A549 (cell line): ENCODE measurements around the gene CACNA1C. TPM values are rescaled to one million over a fixed set of nuclear protein-coding genes. Genes with fewer than 3 reads are reported as not detected.

Experiments used
- ATAC-seq, 2 experiments: fragments of 200-7000 bp in 1 of 2; fragments of >200 bp in 1 of 2; cut with Nextera tagmentation in 1 of 2; cut with Tn5 transposase in 1 of 2; 3 replicates each; pipeline versions ENCODE4 v1.8.0 to v1.9.1; 2018 to 2020; ENCODE audit warnings: mild to moderate bottlenecking in 1 of 2, moderate library complexity in 1 of 2
- CTCF ChIA-PET: fragments of 300-600 bp; sonication (Branson Sonifier 250); formaldehyde crosslinking; extraction: SDS; loops from one replicate; lab custom pipeline; 2021; ENCODE audit warnings: antibody characterized with exemption, inconsistent platforms; lab: Yijun Ruan, JAX
- POLR2A ChIA-PET: fragments of 350-600 bp; formaldehyde crosslinking; extraction: SDS; loops from one replicate; lab custom pipeline; 2021; ENCODE audit warnings: antibody characterized with exemption, inconsistent platforms; lab: Yijun Ruan, JAX
- DNase-seq, 2 experiments: peaks; one replicate each; pipeline versions ENCODE4 v3.0.0 to v3.0.0-alpha.2; 2011 to 2016; ENCODE audit warnings: low read depth in 1 of 2, low spot score in 1 of 2
- FAIRE-seq: peaks from 2 replicates; lab custom pipeline; 2011; peaks lifted over from hg19 to GRCh38; lab: Jason Lieb, UNC
- H3K27ac ChIP-seq, 2 experiments: fragments of >200 bp; sonication (Bioruptor Twin); formaldehyde crosslinking; 3 replicates each; pipeline ENCODE4 v1.5.1; 2016 to 2017
- H3K4me1 ChIP-seq: fragments of >200 bp; sonication (Bioruptor Twin); formaldehyde crosslinking; 3 replicates; pipeline ENCODE4 v1.6.1; 2016
- H3K4me2 ChIP-seq: fragments of >200 bp; sonication (Bioruptor Twin); formaldehyde crosslinking; 3 replicates; pipeline ENCODE4 v1.6.1; 2016
- H3K4me3 ChIP-seq: fragments of >200 bp; sonication (Bioruptor Twin); formaldehyde crosslinking; 3 replicates; pipeline ENCODE4 v1.5.1; 2016
- H3K9me3 ChIP-seq: fragments of >200 bp; sonication (Bioruptor Twin); formaldehyde crosslinking; 3 replicates; pipeline ENCODE4 v1.6.1; 2016
- CBX2 ChIP-seq: fragments of 200-600 bp; sonication (generic); IDR thresholded peaks from 2 replicates; pipeline ENCODE4 v1.6.1; 2016; ENCODE audit warnings: low read depth, mild to moderate bottlenecking, borderline replicate concordance
- CBX8 ChIP-seq: fragments of 200-600 bp; sonication (generic); IDR thresholded peaks from 2 replicates; pipeline ENCODE4 v1.6.1; 2016
- CEBPB ChIP-seq, 2 experiments: fragments of >200 bp in 1 of 2; sonication (Bioruptor Twin) in 1 of 2; formaldehyde crosslinking in 1 of 2; IDR thresholded peaks; 2 replicates each; pipeline ENCODE4 v1.6.1; 2012 to 2016
- CHD2 ChIP-seq: fragments of 150-350 bp; IDR thresholded peaks from 2 replicates; pipeline ENCODE4 v1.6.1; 2014; ENCODE audit warnings: low read length; ENCODE audit not compliant: partially characterized antibody
- CHD4 ChIP-seq: fragments of 200-600 bp; sonication (generic); IDR thresholded peaks from 2 replicates; pipeline ENCODE4 v1.6.1; 2016; ENCODE audit warnings: antibody characterized with exemption, mild to moderate bottlenecking, borderline replicate concordance
- EP300 ChIP-seq, 2 experiments: fragments of >200 bp; sonication (Bioruptor Twin); formaldehyde crosslinking; IDR thresholded peaks; 2 replicates in 1 of 2; 3 replicates in 1 of 2; pipeline ENCODE4 v1.6.1; 2016 to 2017
- FOSB ChIP-seq: fragments of 250-450 bp; sonication (Bioruptor Pico); IDR thresholded peaks from 2 replicates; pipeline ENCODE4 v1.5.0; 2020; ENCODE audit warnings: mild to moderate bottlenecking, moderate library complexity
- FOSL2 ChIP-seq, 2 experiments: fragments of 450-650 bp in 1 of 2; fragments of >200 bp in 1 of 2; sonication (Bioruptor Twin) in 1 of 2; formaldehyde crosslinking; IDR thresholded peaks; 2 replicates each; pipeline versions ENCODE4 v1.5.0 to v1.6.1; 2016 to 2020; ENCODE audit warnings: mild to moderate bottlenecking in 1 of 2, moderate library complexity in 1 of 2
- GATA3 ChIP-seq: IDR thresholded peaks from 2 replicates; pipeline ENCODE4 v1.6.1; 2012; ENCODE audit warnings: borderline replicate concordance
- HEYL ChIP-seq: fragments of 250-450 bp; sonication (Bioruptor Pico); IDR thresholded peaks from 2 replicates; pipeline ENCODE4 v1.8.0; 2021; ENCODE audit warnings: mild to moderate bottlenecking, moderate library complexity
- HOXB13 ChIP-seq: fragments of 250-450 bp; sonication (Bioruptor Pico); IDR thresholded peaks from 2 replicates; pipeline ENCODE4 v1.5.0; 2020; ENCODE audit warnings: low read depth, mild to moderate bottlenecking, moderate library complexity
- JUNB ChIP-seq: fragments of >200 bp; sonication (Bioruptor Twin); formaldehyde crosslinking; IDR thresholded peaks from 2 replicates; pipeline ENCODE4 v1.6.1; 2016
- KDM1A ChIP-seq: fragments of 200-600 bp; sonication (generic); IDR thresholded peaks from 2 replicates; pipeline ENCODE4 v1.6.1; 2016; ENCODE audit warnings: low read depth, mild to moderate bottlenecking
- KDM5A ChIP-seq: fragments of 200-600 bp; sonication (generic); IDR thresholded peaks from 2 replicates; pipeline ENCODE4 v1.6.1; 2016; ENCODE audit warnings: antibody characterized with exemption, mild to moderate bottlenecking
- NPAS2 ChIP-seq: fragments of 250-450 bp; sonication (Bioruptor Pico); IDR thresholded peaks from 2 replicates; pipeline ENCODE4 v1.8.0; 2022; ENCODE audit warnings: mild to moderate bottlenecking, moderate library complexity, borderline replicate concordance
- PHF8 ChIP-seq: fragments of 200-600 bp; sonication (generic); IDR thresholded peaks from 2 replicates; pipeline ENCODE4 v1.6.1; 2016; ENCODE audit warnings: low read depth, mild to moderate bottlenecking, antibody characterized with exemption, moderate library complexity, borderline replicate concordance
- POLR2AphosphoS2 ChIP-seq: conservative IDR thresholded peaks from 2 replicates; pipeline ENCODE4 v1.6.1; 2012; ENCODE audit warnings: low read length, improper control_type of control experiment, inconsistent platforms
- RAD21 ChIP-seq, 2 experiments: fragments of >200 bp in 1 of 2; sonication (Bioruptor Twin) in 1 of 2; formaldehyde crosslinking in 1 of 2; IDR thresholded peaks in 1 of 2; conservative IDR thresholded peaks in 1 of 2; 2 replicates in 1 of 2; 3 replicates in 1 of 2; pipeline ENCODE4 v1.6.1; 2012 to 2018; ENCODE audit warnings: inconsistent platforms in 1 of 2
- RFX5 ChIP-seq: fragments of 450-650 bp; IDR thresholded peaks from 2 replicates; pipeline ENCODE4 v1.7.1; 2014; ENCODE audit warnings: antibody characterized with exemption, mild to moderate bottlenecking, moderate library complexity
- SREBF2 ChIP-seq: fragments of 450-650 bp; IDR thresholded peaks from 2 replicates; pipeline ENCODE4 v1.6.1; 2014; ENCODE audit warnings: mild to moderate bottlenecking, moderate library complexity
- TP53 ChIP-seq: fragments of 250-450 bp; sonication (Bioruptor Pico); IDR thresholded peaks from 2 replicates; pipeline ENCODE4 v1.5.0; 2021; ENCODE audit warnings: mild to moderate bottlenecking, moderate library complexity
- ZC3H11A ChIP-seq: fragments of 450-650 bp; IDR thresholded peaks from 2 replicates; pipeline ENCODE4 v1.6.1; 2014; ENCODE audit warnings: antibody characterized with exemption, mild to moderate bottlenecking
- ZNF302 ChIP-seq: fragments of 250-450 bp; sonication (Bioruptor Pico); IDR thresholded peaks from 2 replicates; pipeline ENCODE4 v1.9.0; 2021; ENCODE audit warnings: inconsistent platforms, mild to moderate bottlenecking, moderate library complexity
- ZSCAN20 ChIP-seq: fragments of 250-450 bp; sonication (Bioruptor Pico); IDR thresholded peaks from 2 replicates; pipeline ENCODE4 v1.8.0; 2022; ENCODE audit warnings: mild to moderate bottlenecking, moderate library complexity
- WGBS: methylation state at CpG from one replicate; pipeline ENCODE4 v1.1.6; 2017; ENCODE audit errors: missing lambda C conversion rate; 5-methylcytosine and 5-hydroxymethylcytosine counted together
- polyA plus RNA-seq, 4 experiments: library from polyadenylated mRNA; depleted of rRNA in 3 of 4; stranded (reverse); fragments of >200 nt; fragmentation: RNase III in 1 of 4; extraction: RNeasy Plus Mini Kit Qiagen cat#74134 plus additional on column Dnase treatment in 1 of 4; gene quantifications; 2 replicates in 3 of 4; 3 replicates in 1 of 4; pipeline ENCODE4 v1.2.3, GENCODE V29; 2011 to 2017
- TF ChIP-seq, protein P1 (sequence below): fragments of 250-450 bp; sonication (Bioruptor Pico); IDR thresholded peaks from 2 replicates; pipeline ENCODE4 v1.5.0; 2020; ENCODE audit warnings: low read depth, mild to moderate bottlenecking, moderate library complexity
- TF ChIP-seq, protein P2 (sequence below): IDR thresholded peaks from 2 replicates; pipeline ENCODE4 v1.6.1; 2012; ENCODE audit warnings: low read depth, borderline replicate concordance
- TF ChIP-seq, protein P3 (sequence below): fragments of 450-650 bp; IDR thresholded peaks from 2 replicates; pipeline ENCODE4 v1.6.1; 2014; ENCODE audit warnings: antibody characterized with exemption

Gene CACNA1C
- polyA plus RNA-seq, 2 of the 4 experiments (the other 2 are of a cell fraction): not detected

DNA sequence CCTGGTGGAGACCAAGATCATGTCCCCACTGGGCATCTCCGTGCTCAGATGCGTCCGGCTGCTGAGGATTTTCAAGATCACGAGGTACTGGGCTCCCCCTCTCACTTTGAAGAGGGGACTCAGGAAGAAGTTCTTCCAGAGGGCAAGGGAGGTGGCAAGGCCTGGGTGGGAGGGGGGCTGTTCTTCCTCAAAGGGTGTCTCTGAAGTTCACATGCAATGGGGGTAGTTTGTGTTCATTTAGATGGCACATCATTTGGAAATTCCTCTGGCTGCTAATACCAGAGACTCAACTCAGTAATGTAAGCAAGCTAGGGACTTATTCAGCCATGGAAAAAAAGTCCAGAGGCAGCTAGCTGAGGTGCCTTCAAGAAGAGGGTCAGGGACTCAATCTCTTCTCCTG is 514.9 kb downstream of the CACNA1C start:
- no peak for FAIRE-seq
- ATAC-seq: no peak

DNA sequence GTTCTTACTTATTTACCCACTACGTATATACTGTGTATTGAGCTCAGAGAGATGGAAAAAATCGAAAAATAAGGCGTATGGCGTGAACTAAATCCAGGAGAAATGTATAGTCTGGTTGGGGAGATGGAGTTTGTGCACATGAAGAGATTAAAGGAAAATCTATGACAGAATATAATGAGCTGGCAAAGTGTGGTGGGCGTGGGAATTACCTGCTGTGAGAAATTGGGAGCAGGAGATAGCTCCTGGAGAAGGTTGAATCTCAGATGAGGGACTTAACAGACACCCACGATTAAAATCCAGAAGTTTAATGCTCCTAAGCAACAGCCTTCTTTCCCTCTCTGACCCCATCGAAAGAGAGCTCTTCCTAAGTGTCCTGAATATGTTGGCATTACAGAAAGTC is 517.8 kb downstream of the CACNA1C start:
- no peak overlapping the region for H3K27ac ChIP-seq
- ChIA-PET POLR2A (no interaction called here), CTCF (interaction anchor here (1.1 to 6.3 kb wide), 2 partner anchors 12 to 917 kb away, joined by 3 to 36 read pairs; no protein-coding TSS in a partner anchor)
- H3K4me3 ChIP-seq: no peak overlapping the region
- ATAC-seq (no peak), DNase-seq (no peak), FAIRE-seq (no peak)
- no peaks in the 10 kb centered on the region for H3K9me3 ChIP-seq
- WGBS: 7% methylated on average over 7 of the region's 7 CpGs
- H3K4me1 ChIP-seq: no peaks in the 10 kb centered on the region
- no peak overlapping the region for H3K4me2 ChIP-seq
- TF ChIP-seq CHD4: no peak
- TF ChIP-seq, protein P1, sequence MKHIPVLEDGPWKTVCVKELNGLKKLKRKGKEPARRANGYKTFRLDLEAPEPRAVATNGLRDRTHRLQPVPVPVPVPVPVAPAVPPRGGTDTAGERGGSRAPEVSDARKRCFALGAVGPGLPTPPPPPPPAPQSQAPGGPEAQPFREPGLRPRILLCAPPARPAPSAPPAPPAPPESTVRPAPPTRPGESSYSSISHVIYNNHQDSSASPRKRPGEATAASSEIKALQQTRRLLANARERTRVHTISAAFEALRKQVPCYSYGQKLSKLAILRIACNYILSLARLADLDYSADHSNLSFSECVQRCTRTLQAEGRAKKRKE (CRISPR knock-in tag): no peak

More for the DNA sequence above, 514.9 kb downstream of the CACNA1C start:
- H3K4me2 ChIP-seq: no peak overlapping the region
- ChIA-PET CTCF (interaction anchor here (1.2 kb wide), 1 partner anchor 15 kb away, joined by 3 read pairs; no protein-coding TSS in a partner anchor), POLR2A (no interaction called here)
- whole genome bisulfite sequencing: 42% methylated on average over 4 of the region's 4 CpGs
- no peak overlapping the region for H3K4me3 ChIP-seq
- H3K9me3 ChIP-seq: no peaks in the 10 kb centered on the region
- TF ChIP-seq CBX2 (no peak), KDM1A (no peak), CEBPB (IDR thresholded peaks at IDR 0.05) (no peak), RFX5 (no peak), GATA3 (no peak), ZNF302 (CRISPR knock-in tag) (no peak), POLR2AphosphoS2 (no peak), HEYL (CRISPR knock-in tag) (no peak), HOXB13 (no peak), TP53 (CRISPR knock-in tag) (no peak), EP300 (IDR thresholded peaks at IDR 0.05) (no peak), JUNB (no peak), CBX8 (no peak)
- TF ChIP-seq, protein P2, sequence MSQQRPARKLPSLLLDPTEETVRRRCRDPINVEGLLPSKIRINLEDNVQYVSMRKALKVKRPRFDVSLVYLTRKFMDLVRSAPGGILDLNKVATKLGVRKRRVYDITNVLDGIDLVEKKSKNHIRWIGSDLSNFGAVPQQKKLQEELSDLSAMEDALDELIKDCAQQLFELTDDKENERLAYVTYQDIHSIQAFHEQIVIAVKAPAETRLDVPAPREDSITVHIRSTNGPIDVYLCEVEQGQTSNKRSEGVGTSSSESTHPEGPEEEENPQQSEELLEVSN: no peak
- H3K27ac ChIP-seq: no peak overlapping the region
- DNase-seq: no peak
- H3K4me1 ChIP-seq: no peaks in the 10 kb centered on the region

DNA sequence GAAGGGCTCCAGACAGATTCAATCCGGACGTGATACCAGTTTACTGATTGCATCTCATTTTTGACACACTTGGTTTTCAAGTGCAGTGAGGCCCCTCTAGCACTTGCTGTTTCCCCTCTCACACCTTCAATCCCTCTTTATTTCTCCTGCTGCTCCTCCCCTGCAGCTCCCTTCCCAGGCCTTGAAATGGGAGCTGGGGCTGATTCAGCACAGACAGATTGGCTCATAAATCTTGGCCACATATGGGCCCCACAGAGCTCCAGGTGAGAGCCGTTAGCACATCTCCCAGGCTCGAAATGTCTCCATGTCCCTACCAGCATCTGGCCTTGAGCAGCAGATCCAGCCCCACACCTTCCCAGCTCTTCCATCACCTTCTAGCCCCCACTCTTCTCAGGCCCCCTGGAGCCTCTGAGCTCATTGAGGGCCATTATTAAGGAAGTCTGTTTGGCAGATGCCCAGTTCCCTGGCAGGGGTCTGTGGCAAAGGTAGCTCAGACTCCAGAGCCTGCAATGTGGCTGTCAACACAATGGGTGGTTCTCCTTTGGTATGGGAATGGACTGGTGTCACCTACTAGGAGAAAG is 521.7 kb downstream of the CACNA1C start:
- DNase-seq (no peak), FAIRE-seq (no peak), ATAC-seq (no peak)
- no peak overlapping the region for H3K4me2 ChIP-seq
- H3K4me1 ChIP-seq: no peaks in the 10 kb centered on the region
- TF ChIP-seq CHD2: no peak
- no peak for TF ChIP-seq EP300 (IDR thresholded peaks at IDR 0.05)
- no peaks in the 10 kb centered on the region for H3K9me3 ChIP-seq
- WGBS: 10% methylated on average over 4 of the region's 4 CpGs
- no peak overlapping the region for H3K27ac ChIP-seq
- POLR2A ChIA-PET: no interaction called here
- CTCF ChIA-PET: interaction anchor here (6.3 kb wide), 1 partner anchor 9 kb away, joined by 36 read pairs; no protein-coding TSS in a partner anchor
- H3K4me3 ChIP-seq: no peak overlapping the region

DNA sequence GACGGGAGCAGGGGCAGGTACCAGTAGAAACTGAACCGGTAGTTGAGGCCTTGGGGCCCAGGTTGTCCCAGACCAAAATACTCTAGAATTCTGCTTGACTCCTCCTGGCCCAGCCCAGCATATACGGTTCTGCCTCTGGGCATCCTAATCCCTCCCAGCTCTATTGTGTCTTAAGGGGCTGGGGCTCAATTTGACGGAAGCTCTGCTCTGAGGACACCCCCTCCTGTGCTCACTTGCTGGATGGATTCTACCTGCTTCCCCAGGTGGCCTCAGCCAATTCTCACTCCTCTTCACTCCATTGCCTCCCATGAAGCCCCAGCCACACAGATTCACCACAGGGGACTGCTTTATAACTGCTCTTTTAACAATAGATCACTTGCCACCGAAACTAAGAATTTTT is 522.5 kb downstream of the CACNA1C start:
- no peak overlapping the region for H3K27ac ChIP-seq
- no peak overlapping the region for H3K4me3 ChIP-seq
- H3K9me3 ChIP-seq: no peaks in the 10 kb centered on the region
- WGBS: 9% methylated on average over 5 of the region's 5 CpGs
- H3K4me2 ChIP-seq: no peak overlapping the region
- DNase-seq (no peak), ATAC-seq (no peak), FAIRE-seq (no peak)
- TF ChIP-seq ZSCAN20 (CRISPR knock-in tag) (no peak), PHF8 (no peak), RFX5 (no peak), RAD21 (conservative IDR thresholded peaks at IDR 0.05 in 1 of 2, IDR thresholded peaks at IDR 0.05 in 1 of 2) (no peak), GATA3 (no peak), FOSB (CRISPR knock-in tag) (no peak), KDM5A (no peak), NPAS2 (CRISPR knock-in tag) (no peak), SREBF2 (no peak), HEYL (CRISPR knock-in tag) (no peak), FOSL2 (IDR thresholded peaks at IDR 0.05) (no peak), FOSL2 (CRISPR knock-in tag; IDR thresholded peaks at IDR 0.05) (no peak), CHD4 (no peak), ZC3H11A (no peak)
- TF ChIP-seq, protein P3, sequence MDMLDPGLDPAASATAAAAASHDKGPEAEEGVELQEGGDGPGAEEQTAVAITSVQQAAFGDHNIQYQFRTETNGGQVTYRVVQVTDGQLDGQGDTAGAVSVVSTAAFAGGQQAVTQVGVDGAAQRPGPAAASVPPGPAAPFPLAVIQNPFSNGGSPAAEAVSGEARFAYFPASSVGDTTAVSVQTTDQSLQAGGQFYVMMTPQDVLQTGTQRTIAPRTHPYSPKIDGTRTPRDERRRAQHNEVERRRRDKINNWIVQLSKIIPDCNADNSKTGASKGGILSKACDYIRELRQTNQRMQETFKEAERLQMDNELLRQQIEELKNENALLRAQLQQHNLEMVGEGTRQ: no peak
- ChIA-PET POLR2A (no interaction called here), CTCF (interaction anchor here (6.3 kb wide), 1 partner anchor 8 kb away, joined by 36 read pairs; no protein-coding TSS in a partner anchor)
- H3K4me1 ChIP-seq: no peaks in the 10 kb centered on the region
